Stimulated activated CD4-positive, alpha-beta T cell treated with anti-CD3 and anti-CD28 coated beads, Interleukin-1b, Interleukin-23, amount 100 ng/mL, for 4 hours (primary cell): Measurements from ENCODE around the gene MLXIPL.
"Not testable (repeated sequence)": the region's sequence is repeated elsewhere in the genome, so short reads cannot be mapped to it uniquely, and the experiment has no call there.

Experiments
- DNase-seq, 2 donors: peaks; one replicate each; pipeline ENCODE4 v3.0.0-alpha.2; 2020; ENCODE audit warnings: low read depth in 2 of 2

The MLXIPL gene

DNA sequence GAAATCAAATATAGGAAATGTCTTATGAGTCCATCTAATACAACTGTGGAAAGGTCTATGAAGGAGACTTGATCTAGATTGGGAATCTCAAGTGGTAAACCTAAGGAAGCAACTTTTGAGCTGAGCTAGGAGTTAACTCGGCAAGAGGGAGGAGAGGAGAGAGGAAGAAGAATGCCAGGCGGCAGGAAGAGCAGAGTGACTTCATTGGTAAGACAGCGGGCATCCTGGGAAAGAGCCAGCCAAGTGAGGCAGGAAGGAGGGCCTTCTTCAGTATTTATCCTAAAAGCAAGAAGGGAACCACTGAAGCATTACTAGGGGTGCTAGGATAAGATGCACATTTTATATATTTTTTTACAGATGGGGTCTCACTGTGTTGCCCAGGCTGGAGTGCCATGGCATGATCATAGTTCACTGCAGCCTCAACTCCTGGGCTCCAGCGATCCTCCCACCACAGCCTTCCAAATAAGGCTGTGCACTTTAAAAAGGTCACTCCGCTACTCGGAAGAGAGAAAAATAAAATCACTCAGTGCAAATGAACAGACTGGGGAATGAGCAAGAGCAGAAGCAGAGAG is 68.8 kb downstream of the MLXIPL start:
- DNase-seq: no peak

GRCh38 chr7:73550093-73550492 is 74.2 kb downstream of the MLXIPL start:
- not testable (repeated sequence) for DNase-seq

- DNase-seq: no peak
These were observed 75.1 kb downstream of the MLXIPL start for GRCh38 chr7:73549176-73549575.

DNA sequence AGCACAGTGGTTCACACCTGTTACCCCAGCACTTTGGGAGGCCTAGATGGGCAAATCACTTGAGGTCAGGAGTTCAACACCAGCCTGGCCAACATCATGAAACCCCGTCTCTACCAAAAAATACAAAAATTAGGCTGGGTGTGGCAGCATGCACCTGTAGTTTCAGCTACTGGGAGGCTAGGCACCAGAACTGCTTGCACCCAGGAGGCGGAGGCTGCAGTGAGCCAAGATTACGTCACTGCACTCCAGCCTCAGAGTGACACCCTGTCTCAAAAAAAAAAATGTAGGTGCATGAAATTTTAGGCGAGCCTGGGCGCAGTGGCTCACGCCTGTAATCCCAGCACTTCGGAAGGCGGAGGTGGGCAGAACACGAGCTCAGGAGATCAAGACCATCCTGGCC is 76.5 kb downstream of the MLXIPL start:
- DNase-seq: no peak

DNA sequence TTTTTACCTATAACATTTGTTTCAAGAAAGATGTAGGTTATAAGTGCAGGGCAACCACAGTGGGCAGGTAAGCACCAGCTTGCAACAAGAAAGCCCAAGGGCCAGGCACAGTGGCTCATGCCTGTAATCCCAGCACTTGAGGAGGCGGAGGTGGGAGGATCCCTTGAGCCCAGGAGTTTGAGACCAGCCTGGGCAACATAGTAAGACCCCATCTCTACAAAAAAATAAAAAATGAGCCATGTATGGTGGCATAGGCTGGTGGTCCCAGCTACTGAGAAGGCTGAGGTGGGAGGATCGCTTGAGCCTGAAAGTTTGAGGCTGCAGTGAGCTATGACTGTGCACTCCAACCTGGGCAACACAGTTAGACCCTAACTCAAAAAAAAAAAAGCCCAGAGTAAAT is 79.6 kb downstream of the MLXIPL start:
- no peak for DNase-seq
